HEK293 (cell line): ENCODE results near the gene MKRN3.

Source experiments
- OVOL3 ChIP-seq: fragments of 450-650 bp; formaldehyde crosslinking; IDR thresholded peaks from 2 replicates; pipeline ENCODE4 v1.5.1; 2016; ENCODE audit warnings: missing biosample characterization, missing genetic modification characterization
- ZNF621 ChIP-seq: fragments of 450-650 bp; formaldehyde crosslinking; IDR thresholded peaks from 2 replicates; pipeline ENCODE4 v1.5.1; 2017; ENCODE audit warnings: missing biosample characterization, missing genetic modification characterization
- ZNF830 ChIP-seq: fragments of 450-650 bp; IDR thresholded peaks from 2 replicates; pipeline ENCODE4 v1.5.0; 2018; ENCODE audit warnings: missing biosample characterization, missing genetic modification characterization, low read depth, mild to moderate bottlenecking, moderate library complexity
- TF ChIP-seq, protein P1 (sequence below): fragments of 450-650 bp; formaldehyde crosslinking; IDR thresholded peaks from 2 replicates; pipeline ENCODE4 v1.5.1; 2016; ENCODE audit warnings: missing biosample characterization, missing genetic modification characterization
- TF ChIP-seq, protein P2 (sequence below): fragments of 450-650 bp; formaldehyde crosslinking; IDR thresholded peaks from 2 replicates; pipeline ENCODE4 v1.5.1; 2016; ENCODE audit warnings: missing biosample characterization, missing genetic modification characterization
- TF ChIP-seq, protein P3 (sequence below): fragments of 450-650 bp; formaldehyde crosslinking; IDR thresholded peaks from 2 replicates; pipeline ENCODE4 v1.5.1; 2017; ENCODE audit warnings: missing biosample characterization, missing genetic modification characterization

DNA sequence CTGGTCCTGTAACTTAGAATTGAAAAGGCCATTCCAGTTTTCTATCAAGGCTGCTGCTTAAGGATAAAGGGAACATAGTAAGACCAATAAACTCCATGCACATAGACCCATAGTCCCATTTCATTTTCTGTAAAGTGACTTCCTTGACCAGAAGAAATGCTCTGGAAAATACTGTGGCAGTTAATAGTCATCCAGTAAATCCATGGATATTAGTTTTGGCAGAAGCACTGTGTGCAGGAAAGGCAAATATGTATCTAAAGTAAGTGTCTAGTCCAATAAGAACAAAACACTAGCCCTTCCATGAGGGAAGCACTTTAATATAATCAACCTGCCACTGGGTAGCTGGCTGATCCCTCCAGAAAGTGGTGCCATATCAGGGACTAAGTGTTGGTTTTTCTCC, 19.3 kb upstream of the MKRN3 start:
- TF ChIP-seq, protein P1, sequence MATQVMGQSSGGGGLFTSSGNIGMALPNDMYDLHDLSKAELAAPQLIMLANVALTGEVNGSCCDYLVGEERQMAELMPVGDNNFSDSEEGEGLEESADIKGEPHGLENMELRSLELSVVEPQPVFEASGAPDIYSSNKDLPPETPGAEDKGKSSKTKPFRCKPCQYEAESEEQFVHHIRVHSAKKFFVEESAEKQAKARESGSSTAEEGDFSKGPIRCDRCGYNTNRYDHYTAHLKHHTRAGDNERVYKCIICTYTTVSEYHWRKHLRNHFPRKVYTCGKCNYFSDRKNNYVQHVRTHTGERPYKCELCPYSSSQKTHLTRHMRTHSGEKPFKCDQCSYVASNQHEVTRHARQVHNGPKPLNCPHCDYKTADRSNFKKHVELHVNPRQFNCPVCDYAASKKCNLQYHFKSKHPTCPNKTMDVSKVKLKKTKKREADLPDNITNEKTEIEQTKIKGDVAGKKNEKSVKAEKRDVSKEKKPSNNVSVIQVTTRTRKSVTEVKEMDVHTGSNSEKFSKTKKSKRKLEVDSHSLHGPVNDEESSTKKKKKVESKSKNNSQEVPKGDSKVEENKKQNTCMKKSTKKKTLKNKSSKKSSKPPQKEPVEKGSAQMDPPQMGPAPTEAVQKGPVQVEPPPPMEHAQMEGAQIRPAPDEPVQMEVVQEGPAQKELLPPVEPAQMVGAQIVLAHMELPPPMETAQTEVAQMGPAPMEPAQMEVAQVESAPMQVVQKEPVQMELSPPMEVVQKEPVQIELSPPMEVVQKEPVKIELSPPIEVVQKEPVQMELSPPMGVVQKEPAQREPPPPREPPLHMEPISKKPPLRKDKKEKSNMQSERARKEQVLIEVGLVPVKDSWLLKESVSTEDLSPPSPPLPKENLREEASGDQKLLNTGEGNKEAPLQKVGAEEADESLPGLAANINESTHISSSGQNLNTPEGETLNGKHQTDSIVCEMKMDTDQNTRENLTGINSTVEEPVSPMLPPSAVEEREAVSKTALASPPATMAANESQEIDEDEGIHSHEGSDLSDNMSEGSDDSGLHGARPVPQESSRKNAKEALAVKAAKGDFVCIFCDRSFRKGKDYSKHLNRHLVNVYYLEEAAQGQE (tag by site-specific recombination): no peak
- TF ChIP-seq, protein P2, sequence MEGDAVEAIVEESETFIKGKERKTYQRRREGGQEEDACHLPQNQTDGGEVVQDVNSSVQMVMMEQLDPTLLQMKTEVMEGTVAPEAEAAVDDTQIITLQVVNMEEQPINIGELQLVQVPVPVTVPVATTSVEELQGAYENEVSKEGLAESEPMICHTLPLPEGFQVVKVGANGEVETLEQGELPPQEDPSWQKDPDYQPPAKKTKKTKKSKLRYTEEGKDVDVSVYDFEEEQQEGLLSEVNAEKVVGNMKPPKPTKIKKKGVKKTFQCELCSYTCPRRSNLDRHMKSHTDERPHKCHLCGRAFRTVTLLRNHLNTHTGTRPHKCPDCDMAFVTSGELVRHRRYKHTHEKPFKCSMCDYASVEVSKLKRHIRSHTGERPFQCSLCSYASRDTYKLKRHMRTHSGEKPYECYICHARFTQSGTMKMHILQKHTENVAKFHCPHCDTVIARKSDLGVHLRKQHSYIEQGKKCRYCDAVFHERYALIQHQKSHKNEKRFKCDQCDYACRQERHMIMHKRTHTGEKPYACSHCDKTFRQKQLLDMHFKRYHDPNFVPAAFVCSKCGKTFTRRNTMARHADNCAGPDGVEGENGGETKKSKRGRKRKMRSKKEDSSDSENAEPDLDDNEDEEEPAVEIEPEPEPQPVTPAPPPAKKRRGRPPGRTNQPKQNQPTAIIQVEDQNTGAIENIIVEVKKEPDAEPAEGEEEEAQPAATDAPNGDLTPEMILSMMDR (tag by site-specific recombination): no peak
- TF ChIP-seq OVOL3 (tag by site-specific recombination): no peak
- TF ChIP-seq, protein P3, sequence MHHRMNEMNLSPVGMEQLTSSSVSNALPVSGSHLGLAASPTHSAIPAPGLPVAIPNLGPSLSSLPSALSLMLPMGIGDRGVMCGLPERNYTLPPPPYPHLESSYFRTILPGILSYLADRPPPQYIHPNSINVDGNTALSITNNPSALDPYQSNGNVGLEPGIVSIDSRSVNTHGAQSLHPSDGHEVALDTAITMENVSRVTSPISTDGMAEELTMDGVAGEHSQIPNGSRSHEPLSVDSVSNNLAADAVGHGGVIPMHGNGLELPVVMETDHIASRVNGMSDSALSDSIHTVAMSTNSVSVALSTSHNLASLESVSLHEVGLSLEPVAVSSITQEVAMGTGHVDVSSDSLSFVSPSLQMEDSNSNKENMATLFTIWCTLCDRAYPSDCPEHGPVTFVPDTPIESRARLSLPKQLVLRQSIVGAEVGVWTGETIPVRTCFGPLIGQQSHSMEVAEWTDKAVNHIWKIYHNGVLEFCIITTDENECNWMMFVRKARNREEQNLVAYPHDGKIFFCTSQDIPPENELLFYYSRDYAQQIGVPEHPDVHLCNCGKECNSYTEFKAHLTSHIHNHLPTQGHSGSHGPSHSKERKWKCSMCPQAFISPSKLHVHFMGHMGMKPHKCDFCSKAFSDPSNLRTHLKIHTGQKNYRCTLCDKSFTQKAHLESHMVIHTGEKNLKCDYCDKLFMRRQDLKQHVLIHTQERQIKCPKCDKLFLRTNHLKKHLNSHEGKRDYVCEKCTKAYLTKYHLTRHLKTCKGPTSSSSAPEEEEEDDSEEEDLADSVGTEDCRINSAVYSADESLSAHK (tag by site-specific recombination): no peak
- TF ChIP-seq ZNF830 (tag by site-specific recombination): no peak
- no peak for TF ChIP-seq ZNF621
